ENCODE data around the gene RAD51AP1. TPM values are rescaled to one million over a fixed set of nuclear protein-coding genes. Genes with fewer than 3 reads are reported as not detected.

Gene RAD51AP1
- total RNA-seq, 1 donor, result 2.2 TPM

DNA sequence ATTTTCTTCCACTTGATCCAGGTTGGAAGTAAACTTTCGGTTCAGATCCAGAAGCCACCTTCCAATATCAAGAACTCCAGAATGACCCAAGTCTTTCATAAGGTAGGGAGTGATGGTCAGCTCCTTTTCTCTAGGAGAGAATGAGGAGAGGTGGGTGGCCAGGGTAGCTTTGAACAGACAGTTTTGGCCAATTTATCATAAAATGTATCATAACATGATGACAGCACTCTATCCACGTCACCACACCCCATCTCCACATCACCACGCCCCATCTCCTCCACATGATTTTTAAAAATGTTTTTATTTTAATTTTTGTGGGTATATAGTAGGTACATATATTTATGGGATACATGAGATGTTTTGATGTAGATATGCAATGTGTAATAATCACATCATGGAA is 50.2 kb downstream of the RAD51AP1 start:
- DNase-seq (ENCODE audit: low read depth in 2 of 3, low spot score in 2 of 3), result no peak

DNA sequence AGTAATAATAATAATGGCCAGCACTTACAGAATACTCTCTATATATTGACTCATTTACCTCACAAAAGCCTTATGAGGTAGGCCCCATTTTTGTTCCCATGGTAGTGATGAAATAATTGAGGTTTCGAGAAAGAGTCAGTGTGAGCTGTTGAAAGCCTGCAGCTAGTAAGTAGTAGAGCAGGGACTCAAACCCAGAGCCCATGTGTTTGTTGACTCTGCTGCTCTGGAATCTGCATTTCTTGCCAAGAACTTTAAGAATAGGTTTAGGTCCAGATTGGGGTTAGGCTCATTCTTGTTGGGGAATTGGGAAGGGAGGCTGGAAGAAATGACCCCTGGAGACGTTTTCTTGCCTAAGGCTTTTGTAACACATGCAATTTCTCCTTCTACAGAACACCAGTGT is 51.3 kb downstream of the RAD51AP1 start:
- DNase-seq (ENCODE audit: low read depth in 2 of 3, low spot score in 2 of 3), result no peak

DNA sequence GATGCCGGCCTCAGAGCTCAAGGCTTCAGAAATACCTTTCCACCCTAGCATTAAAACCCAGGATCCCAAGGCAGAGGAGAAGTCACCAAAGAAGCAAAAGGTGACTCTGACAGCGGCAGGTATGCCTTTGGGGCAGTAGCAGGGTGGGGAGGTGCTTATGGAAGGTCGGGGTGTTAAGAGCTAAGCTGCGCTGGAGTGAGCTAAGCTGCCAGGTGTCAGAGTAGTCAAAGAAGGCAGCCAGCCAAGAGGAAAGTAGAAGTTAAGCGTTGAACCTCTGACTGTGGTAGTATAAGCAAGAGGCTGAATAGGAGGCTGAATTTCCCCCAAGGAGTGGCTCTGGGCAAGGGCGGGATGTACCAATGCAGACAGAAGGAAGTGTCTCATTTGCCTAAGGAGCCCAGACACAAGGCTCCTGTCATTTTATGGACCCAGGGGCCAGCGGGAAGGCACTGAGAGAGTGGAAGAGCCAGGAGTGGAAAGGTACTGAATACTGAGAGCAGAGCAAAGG is 52.5 kb downstream of the RAD51AP1 start:
- DNase-seq (ENCODE audit: low read depth in 2 of 3, low spot score in 2 of 3), result no peak

DNA sequence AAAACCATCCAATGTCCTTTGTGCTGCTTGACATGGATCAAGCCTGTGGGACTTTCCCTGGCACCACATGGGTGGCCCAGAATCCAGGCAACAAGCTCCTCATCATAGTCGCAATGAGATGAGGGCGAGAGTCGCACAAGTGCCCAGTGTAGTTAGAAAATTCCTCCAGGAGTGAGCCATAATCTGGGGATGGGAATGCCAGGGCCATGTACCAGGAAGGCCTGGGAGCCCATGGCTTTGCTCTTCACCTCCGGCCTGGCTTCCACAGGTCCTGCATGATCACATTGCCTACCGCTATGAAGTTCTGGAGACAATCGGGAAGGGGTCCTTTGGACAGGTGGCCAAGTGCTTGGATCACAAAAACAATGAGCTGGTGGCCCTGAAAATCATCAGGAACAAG is 57.2 kb downstream of the RAD51AP1 start:
- DNase-seq (ENCODE audit: low read depth in 2 of 3, low spot score in 2 of 3), result no peak

DNA sequence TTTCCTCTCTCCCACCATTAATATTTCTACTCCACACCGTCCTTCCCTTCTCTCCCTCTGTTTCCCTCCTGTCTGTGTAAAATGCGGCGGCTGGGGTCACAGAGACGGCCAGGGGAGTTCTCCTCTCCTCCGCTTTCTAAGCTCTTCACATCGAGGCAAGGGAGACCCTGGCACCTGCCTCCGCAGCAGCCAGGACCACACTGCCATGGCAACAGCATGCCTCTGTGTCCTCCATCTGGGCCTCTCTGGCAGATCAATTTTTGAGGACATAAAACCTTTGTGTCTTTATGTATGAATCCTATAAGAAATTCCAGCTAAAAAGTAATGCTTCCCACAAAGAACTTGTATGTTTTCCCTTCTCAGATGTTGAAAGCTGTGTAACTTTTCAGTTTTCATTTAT is 64.7 kb downstream of the RAD51AP1 start:
- no peak for DNase-seq (ENCODE audit: low read depth in 2 of 3, low spot score in 2 of 3)

DNA sequence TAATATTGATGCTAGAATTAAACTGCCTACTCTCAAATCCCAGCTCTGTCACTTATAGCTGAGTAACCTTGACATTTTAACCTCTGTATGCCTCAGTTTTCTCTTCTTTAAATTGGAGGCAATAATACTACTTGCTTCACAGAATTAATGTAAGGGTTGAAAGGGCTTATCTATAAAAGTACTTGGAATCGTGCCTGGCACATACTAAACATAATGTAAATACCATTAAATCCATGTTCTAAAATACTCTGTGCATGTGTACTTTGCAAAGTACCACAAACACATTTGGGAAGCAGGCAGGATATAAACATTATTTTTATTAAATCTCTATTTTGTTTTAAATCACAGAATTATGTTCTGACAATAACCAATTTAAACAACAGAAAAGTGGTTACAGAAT is 65.3 kb downstream of the RAD51AP1 start:
- DNase-seq (ENCODE audit: low read depth in 2 of 3, low spot score in 2 of 3), result no peak

DNA sequence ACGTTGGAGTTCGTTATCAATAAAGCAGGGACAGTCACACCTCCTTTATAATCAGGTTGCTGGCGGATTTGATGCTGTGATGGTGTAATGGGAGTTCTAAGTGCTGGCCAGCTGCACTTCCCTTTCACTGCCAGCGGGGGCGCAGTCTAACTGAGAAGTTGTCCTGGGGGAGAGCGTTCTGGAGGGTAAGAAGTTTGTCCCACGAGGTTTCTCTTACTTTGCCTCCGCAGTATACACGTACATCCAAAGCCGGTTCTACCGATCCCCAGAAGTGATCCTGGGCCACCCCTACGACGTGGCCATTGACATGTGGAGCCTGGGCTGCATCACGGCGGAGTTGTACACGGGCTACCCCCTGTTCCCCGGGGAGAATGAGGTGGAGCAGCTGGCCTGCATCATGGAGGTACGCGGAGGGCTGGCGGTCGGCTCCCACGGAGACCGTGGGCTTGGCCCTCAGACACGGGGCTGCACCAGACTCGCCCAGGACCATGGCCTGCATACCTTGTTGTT is 66.0 kb downstream of the RAD51AP1 start:
- DNase-seq (ENCODE audit: low read depth in 2 of 3, low spot score in 2 of 3), result peak; percentile 53 to 90 (median 81)

DNA sequence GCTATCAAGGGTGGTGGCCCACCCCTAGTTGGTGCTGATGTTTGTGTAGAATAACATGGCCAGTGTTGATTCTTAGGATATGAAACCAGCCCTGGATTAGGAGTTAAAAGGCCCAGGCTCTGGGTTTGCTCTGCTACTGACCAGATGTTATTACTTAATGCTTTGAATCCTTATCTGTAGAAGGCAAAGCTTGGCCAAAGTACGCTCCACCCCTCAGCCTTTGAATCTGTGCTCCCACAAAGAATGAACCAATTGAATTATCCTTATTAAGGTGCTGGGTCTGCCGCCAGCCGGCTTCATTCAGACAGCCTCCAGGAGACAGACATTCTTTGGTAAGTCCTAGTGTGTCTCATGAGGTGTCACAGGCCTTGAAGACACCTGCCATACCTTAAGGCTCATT is 68.4 kb downstream of the RAD51AP1 start:
- no peak for DNase-seq (ENCODE audit: low read depth in 2 of 3, low spot score in 2 of 3)

DNA sequence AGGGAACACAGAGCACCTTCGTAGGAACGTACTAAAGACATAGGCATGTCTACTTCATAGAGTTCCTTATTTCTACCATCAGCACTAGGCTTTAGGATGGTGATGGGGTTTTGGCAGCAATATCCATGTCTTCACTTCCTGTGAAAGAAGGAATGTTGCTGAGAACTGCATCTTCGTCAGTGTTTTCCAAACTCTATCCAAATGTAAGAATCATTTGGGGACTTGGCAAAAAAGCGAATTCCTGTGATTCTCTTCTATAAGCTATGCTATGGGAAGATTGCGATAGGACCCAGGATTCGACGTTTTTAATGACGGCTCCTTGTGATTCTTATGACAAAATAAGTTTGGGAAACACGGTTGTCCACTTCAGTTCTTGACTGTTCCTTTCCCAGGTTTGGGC is 70.4 kb downstream of the RAD51AP1 start:
- no peak for DNase-seq (ENCODE audit: low read depth in 2 of 3, low spot score in 2 of 3)

Other genes starting within 250 kb of the RAD51AP1 start
- 2.4 TPM for gene TIGAR, start 217.7 kb upstream of the RAD51AP1 start, total RNA-seq
- not detected for gene FGF23, start 159.2 kb upstream of the RAD51AP1 start, total RNA-seq
- gene FGF6, start 93.1 kb upstream of the RAD51AP1 start, total RNA-seq, result not detected
- gene DYRK4, start 23.3 kb downstream of the RAD51AP1 start, total RNA-seq, result 19.1 TPM
- gene AKAP3, start 110.2 kb downstream of the RAD51AP1 start, total RNA-seq, result 1.1 TPM
- gene NDUFA9, start 110.2 kb downstream of the RAD51AP1 start, total RNA-seq, result 103 TPM
- 1.1 TPM for gene GALNT8, start 181.5 kb downstream of the RAD51AP1 start, total RNA-seq

Data from hematopoietic multipotent progenitor cell (in vitro differentiated cells).